ENCODE results near the gene ARMC5.

DNA sequence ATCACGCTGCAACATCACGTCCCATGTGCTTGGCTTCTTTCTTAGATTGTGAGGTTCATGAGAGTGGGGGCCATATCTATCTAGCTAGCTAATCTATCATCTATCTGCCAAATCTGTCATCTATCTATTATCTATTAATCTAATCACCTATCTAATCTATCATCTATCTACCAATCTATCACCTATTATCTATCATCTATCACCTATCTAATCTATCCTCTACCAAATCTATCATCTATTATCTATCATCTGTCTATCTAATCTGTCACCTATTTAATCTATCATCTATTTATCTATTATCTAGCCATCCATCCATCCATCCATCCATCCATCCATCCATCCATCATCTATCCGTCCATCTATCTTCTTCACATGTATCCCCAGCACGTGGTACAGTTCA lies 45.4 kb upstream of the ARMC5 start:
- TF ChIP-seq CTCF (IDR thresholded peaks at IDR 0.05): no peak
- no peak for TF ChIP-seq POLR2A (IDR thresholded peaks at IDR 0.05)

All from adrenal gland (tissue), 5 donors.